Measurements from ENCODE around the gene BCL3.

Gene BCL3

GRCh38 chr19:44742330-44743061 is 6.0 kb upstream of the BCL3 start:
- peak; percentile 23 for DNase-seq

- DNase-seq: peak; percentile 48
Measured at GRCh38 chr19:44744871-44745332, 3.6 kb upstream of the BCL3 start.

GRCh38 chr19:44745341-44745831 is 3.1 kb upstream of the BCL3 start:
- peak; percentile 68 for DNase-seq

GRCh38 chr19:44745887-44746600 is 2.5 kb upstream of the BCL3 start:
- DNase-seq: no peak

GRCh38 chr19:44746616-44746945 is 1.9 kb upstream of the BCL3 start:
- DNase-seq: no peak

- peak; percentile 92 for DNase-seq
Measured at GRCh38 chr19:44746946-44747738, 1.4 kb upstream of the BCL3 start.

GRCh38 chr19:44747739-44748425 is 626 bp upstream of the BCL3 start:
- peak; percentile 84 for DNase-seq

- DNase-seq: no peak
Measured at GRCh38 chr19:44749292-44749691, 784 bp downstream of the BCL3 start.

GRCh38 chr19:44749994-44750393 is 1.5 kb downstream of the BCL3 start:
- no peak for DNase-seq

- DNase-seq: no peak
Measured at GRCh38 chr19:44752123-44752815, 3.8 kb downstream of the BCL3 start.

GRCh38 chr19:44752816-44753625 is 4.5 kb downstream of the BCL3 start:
- DNase-seq: peak; percentile 97

- DNase-seq: no peak
Measured at GRCh38 chr19:44753626-44753931, 5.1 kb downstream of the BCL3 start.

- peak; percentile 85 for DNase-seq
Measured at GRCh38 chr19:44753932-44754749, 5.6 kb downstream of the BCL3 start.

- DNase-seq: peak; percentile 51
Measured at GRCh38 chr19:44754750-44755080, 6.2 kb downstream of the BCL3 start.

- no peak for DNase-seq
Measured at GRCh38 chr19:44755219-44755618, 6.7 kb downstream of the BCL3 start.

GRCh38 chr19:44756089-44756562 is 7.6 kb downstream of the BCL3 start:
- DNase-seq: no peak

GRCh38 chr19:44757057-44757734 is 8.7 kb downstream of the BCL3 start:
- no peak for DNase-seq

GRCh38 chr19:44757735-44758505 is 9.4 kb downstream of the BCL3 start:
- DNase-seq: no peak

GRCh38 chr19:44758596-44758995 is 10.1 kb downstream of the BCL3 start:
- DNase-seq: peak; percentile 24
